Activated CD4-positive, CD25-positive, alpha-beta regulatory T cell treated with anti-CD3 and anti-CD28 coated beads, Interleukin-2, amount 50 U/mL, for 72 hours (primary cell): Measurements from ENCODE around the gene MLIP.
"Not testable (repeated sequence)": the region's sequence is repeated elsewhere in the genome, so short reads cannot be mapped to it uniquely, and the experiment has no call there.

Source experiments
- DNase-seq: peaks from one replicate; pipeline ENCODE4 v3.0.0; 2021

The MLIP gene, protein sequence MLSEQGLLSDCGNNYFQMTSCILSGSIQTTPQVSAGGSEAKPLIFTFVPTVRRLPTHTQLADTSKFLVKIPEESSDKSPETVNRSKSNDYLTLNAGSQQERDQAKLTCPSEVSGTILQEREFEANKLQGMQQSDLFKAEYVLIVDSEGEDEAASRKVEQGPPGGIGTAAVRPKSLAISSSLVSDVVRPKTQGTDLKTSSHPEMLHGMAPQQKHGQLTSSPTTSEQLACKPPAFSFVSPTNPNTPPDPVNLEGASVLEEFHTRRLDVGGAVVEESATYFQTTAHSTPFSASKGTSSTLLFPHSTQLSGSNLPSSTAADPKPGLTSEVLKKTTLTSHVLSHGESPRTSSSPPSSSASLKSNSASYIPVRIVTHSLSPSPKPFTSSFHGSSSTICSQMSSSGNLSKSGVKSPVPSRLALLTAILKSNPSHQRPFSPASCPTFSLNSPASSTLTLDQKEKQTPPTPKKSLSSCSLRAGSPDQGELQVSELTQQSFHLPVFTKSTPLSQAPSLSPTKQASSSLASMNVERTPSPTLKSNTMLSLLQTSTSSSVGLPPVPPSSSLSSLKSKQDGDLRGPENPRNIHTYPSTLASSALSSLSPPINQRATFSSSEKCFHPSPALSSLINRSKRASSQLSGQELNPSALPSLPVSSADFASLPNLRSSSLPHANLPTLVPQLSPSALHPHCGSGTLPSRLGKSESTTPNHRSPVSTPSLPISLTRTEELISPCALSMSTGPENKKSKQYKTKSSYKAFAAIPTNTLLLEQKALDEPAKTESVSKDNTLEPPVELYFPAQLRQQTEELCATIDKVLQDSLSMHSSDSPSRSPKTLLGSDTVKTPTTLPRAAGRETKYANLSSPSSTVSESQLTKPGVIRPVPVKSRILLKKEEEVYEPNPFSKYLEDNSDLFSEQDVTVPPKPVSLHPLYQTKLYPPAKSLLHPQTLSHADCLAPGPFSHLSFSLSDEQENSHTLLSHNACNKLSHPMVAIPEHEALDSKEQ

DNA sequence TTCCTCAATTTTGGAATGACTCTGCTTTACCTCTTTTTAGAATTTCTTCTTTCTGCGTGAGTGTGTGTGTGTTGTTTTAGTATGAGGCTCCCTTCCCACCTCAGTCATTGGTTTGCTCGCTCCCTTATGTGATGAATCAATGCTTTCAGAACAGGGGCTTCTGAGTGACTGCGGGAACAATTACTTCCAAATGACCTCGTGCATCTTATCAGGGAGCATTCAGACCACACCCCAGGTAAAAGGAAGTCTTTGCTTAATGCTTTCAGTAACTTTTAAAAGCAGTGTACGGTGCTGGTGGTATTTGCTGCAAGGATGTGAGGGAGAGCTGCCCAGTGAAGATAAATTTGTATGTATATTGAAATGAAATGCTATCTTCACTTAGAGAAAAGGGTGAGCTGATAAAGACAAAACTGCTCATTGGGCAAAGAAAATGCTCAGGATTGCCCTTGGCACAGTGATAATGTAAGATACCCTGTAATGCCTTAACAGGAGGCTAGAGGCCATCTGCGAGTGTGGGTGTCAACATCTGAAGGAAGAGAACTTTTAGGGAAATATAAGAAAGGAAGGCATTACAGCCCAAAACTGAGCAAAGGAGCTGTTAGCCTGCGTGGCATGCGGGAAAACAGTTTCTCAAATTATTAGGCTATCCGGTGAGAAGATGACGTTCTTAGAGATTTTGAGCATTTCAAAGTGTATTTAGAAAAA, at the start of gene MLIP:
Gene MLIP, plus strand, starts transcription at position 103 of the 705 bp plus-strand sequence. Its CDS starts 37 bp downstream, at position 140.
- DNase-seq: no peak

DNA sequence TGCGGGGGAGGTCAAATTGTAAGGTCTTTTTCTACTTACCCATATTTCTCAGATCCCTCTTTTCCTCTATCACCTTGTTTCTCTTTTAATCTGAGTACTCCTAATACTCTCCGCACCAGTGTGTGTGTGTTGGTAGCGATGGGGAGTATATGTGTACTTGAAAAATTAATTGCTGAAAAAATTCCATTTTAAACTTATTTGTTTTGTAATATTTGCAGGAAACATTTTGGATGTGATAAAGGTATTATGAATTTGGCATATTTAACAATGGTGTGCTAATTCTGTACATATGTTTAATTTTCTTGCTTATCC, 48.1 kb upstream of the MLIP start:
- DNase-seq: no peak

DNA sequence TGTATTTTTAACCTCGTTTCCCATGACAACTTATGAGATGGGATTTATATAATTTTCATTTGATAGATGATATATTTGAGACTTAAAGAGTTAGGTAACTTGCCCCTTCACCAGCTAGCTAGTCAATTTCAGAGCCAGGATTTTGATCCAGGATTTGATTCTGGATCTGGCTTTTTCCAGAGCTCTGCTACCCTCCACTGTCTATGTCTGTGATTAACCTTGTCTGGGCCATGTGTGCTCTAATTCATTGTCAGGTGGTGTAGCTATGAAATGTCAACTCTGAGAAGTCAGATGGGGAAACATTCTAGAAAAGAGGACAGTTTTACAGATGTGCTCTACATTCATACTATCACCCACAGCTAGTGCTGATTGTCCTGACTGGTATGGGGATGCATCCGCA, 42.5 kb upstream of the MLIP start:
- no peak for DNase-seq

DNA sequence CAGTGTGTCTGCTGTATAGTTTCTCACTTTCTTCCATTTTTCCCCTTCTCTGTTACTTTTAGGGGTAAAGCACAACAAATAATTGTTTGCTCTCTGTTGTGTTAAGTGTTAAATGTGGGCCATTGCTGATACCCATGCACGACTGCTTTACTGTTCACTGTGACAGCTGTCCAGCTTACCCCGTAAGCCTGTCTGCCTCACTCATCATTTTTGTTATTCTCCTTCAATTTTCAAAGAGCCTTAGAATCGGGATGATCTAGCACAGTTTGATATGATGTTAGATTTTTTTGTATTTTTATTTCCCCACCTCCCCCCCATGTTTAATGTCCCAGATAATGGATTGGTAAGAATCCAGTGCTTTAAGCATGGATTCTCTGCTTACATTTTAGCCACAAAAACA, 41.2 kb upstream of the MLIP start:
- DNase-seq: no peak

DNA sequence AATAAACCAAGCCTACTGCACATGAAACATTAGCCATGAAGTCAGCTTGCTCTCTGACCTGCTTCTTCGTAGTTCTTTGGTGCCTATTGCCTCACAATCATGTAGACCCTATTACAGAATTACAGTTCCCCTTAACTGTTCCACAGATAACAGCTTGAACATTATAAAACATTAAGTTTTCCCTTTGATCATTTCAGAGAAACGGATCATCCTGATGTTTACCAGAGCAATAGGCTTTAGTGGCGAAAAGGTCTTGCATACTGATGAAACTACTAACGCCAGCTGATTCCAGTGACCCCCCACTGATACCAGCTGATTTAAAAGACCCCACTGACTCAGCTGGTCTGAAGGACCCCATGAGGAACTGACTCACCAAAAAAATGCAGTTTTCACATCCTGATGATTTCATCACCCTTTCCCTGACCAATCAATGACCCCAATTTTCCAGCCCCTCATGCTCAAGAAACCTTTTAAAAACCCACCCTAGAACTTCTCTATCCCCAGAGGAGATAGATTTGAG, 39.4 kb upstream of the MLIP start:
- DNase-seq: no peak

DNA sequence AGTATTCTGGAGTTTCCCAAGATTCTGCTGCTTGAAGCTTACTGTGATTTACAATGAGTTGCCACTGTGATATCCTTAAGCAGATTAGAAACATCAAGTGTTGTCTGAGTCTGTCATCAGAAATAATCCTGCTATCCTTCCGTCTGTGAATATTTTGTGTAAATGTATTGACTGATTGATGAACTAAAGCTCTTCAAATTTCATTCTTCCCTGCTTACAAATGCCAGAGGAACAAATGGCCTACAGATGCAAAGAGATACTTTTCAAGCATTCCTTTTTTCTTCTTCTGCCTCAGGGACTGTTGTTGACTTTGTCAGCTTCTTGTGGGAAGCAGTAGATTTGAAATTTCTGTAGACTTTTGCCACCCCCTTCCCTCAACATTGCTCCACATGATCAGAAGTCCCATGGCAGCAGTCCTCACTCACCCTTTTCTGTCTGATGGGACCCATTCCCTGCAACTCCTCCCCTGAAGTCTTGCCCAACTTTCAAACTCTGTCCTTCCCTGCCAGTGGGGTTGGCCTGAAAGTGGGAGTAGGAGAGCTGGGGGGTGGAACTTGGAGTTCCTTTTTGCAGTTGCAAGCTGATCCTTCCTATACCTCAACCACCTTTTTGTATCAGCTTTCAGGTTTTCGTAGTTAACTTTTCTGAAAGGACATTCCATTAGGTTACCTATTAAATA, 38.5 kb upstream of the MLIP start:
- DNase-seq: no peak

DNA sequence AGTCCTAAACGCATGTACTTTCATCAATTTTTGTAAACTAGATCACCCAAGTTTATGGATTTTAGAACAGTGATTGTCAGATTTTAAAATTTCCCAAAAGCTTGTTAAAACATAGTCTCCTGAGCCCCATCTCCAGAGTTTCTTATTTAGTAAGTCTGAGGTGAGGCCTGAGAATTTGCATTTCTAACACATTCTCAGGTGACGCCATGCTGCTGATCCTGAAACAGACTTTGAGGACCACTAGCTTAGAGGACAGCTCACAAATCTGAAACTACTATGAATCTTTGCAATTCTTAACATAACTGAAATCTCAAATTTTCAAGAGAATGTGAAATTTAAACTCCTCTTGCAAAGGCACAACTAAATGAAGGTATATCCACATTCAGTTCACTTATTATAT, 37.8 kb upstream of the MLIP start:
- DNase-seq: no peak

DNA sequence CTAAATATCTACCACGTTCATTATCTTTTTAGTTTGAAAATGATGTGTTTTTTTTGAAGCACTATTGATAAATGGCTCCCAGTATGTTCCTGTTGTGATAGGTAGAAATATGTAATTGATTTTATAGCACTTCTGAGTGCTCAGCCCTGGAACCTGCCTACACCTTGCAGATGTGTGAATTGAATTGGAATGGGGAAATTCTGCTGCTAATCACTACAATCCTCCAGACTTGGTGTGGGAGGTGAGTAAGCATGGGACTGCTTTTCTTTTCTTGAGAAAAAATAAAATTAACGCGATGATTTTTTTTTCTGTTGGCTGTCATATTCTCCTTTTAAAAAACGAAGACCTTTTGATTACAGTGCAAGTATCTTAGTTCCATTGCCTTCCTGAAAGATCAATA, 37.1 kb upstream of the MLIP start:
- DNase-seq: no peak

DNA sequence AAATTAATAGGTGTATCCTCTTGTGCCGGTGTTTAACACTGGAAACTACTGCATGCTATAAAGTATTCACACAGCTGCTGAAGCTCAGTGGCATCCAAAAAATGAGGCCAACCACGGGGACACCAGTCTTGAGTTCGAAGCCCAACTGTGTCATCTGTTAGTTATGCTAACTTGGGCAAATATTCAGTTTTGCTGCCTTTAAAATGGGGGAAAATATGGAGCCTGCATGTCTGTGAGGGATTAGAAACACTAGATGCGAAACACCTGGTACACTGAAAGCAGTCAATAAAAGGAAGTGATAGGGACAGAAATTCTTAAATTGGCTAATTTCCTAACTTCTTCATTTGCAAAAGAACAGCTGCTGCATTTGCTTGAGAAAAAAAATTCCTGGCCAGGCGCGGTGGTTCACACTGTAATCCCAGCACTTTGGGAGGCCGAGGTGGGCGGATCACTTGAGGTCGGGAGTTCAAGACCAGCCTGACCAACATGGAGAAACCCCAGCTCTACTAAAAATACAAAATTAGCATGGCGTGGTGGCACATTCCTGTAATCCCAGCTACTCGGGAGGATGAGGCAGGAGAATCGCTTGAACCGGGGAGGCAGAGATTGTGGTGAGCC, 36.6 kb upstream of the MLIP start:
- DNase-seq: no peak

DNA sequence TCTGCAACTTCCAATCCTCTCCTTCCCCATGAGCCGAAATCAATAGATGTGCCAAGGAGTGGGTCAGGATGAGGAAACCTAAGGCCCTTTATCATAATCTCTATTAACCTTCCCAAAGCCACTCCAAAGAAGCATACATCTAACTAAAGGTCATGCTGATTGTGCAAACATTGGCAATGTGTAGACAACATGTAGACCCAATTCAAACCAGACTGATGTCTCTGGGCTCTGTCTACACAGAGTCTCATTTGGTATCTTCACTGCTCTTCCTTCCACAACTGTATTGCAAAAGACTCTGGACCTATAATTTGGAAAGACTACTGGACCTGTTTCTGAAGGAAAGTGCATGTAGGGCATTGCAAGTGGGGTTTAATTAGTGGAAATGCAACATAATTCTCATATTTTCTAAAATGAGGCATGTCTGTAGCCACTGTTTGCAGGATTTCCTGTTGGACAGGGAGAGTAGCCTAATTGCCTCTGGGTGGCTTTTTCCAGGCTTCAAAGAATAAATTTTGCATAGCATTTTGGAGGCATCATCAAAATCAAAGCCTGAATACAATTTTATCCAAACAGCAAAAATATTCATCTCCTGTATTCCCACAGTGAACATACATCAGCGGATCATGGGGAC, 35.0 kb upstream of the MLIP start:
- no peak for DNase-seq

DNA sequence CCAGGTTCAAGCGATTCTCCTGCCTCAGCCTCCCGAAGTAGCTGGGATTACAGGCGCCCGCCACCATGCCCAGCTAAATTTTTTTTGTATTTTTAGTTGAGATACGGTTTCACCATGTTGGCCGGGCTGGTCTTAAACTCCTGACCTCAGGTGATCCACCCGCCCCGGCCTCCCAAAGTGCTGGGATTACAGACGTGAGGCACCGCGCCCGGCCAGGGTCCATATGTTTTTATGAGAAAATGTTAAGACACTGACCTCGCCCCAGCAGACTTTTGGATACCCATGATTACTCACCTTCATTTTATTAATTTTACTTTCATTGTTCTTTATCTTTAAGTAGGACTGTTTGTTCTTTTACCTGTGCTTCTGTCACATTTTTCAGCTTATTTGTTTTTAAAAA, 29.7 kb upstream of the MLIP start:
- not testable (repeated sequence) for DNase-seq

DNA sequence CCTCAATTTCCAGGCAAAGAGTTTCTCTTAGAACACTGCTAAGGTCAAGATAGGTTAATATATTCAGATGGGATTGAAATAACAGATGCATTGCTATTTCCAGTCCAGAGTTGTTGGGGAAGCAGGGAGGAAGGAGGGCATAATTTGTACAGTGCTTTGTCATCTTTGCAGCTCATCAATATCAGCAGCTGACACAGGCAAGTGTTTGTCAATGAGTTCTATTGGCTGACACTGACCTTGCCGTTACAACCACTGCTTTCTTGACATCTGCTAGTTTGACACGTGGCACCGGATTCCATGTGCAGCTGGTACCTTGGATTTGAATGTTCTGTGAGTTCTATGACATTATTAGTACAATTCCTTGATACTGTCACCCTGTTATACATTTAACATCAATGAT, 28.0 kb upstream of the MLIP start:
- no peak for DNase-seq

DNA sequence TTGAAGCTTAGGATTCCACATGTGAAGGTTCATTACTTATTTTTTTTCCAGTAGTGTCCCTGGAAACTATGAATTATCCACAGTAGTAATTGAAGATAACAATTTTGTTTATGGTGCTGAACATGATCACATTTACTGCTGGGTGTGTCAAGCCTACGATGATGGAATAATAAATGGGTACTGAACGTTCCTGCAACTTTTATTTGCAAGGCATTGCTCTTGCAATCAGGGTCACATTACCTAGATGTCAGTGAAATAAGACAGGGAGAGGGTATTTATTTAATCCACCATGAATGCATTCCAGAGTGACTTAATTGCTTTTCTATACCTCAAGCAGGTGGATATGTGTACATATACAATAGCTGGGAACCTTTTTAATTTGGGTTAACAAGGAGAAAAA, 27.0 kb upstream of the MLIP start:
- DNase-seq: no peak

DNA sequence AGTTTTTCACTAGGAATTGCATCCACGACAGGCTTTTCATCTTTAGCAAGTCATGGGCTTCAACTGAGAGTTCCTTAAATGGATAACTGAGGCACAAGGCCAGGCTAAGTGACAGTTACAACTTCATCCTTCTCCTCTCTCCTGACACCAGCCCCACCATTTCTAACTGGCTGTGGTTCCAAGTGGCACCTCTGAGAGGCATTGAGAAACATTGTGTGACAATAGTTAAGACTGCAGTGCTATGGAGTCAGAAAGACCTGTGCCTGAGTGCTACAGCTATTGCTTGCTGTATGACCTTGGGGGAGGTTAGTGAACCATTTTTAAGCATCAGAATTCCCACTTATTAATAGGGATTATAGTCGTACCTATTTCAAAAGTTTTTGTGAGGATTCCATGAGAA, 26.2 kb upstream of the MLIP start:
- no peak for DNase-seq

DNA sequence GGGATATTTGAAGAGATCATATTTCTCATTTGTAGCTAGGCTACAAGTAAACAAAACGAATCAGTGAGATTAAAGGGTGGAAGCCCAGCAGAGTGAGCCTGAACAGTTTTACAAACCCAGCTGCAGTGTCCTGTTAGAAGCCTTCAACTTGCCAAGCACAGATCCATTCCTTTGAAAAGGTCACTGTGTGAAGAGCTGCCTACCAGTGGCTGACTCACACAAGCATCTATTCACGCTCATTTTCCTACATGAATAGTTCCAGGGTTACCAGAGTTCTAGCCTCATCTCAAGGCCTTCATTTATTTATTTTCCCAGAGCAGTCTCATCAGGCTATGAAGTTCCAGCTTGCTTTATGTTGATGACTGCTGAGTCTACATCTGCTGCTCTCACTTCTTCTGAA, 25.7 kb upstream of the MLIP start:
- DNase-seq: no peak

DNA sequence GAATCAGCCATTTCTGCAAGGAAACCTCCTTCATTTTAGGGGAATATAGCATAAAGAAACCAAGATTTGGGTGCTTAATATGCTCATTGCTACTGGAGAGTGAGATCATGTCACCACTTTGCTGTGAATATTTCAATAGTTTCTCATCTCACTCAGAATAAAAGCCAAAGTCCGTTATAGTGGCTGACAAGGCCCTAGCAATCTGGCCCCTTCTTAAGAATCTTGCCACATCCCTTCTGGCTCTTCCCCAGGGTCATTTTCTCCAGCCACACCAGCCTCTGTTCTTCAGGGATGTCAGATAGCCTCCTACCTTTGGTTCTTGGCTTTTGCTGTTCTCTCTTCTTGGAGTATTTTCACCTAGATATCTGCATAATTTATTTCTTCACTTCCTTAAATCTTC, 24.8 kb upstream of the MLIP start:
- DNase-seq: no peak

DNA sequence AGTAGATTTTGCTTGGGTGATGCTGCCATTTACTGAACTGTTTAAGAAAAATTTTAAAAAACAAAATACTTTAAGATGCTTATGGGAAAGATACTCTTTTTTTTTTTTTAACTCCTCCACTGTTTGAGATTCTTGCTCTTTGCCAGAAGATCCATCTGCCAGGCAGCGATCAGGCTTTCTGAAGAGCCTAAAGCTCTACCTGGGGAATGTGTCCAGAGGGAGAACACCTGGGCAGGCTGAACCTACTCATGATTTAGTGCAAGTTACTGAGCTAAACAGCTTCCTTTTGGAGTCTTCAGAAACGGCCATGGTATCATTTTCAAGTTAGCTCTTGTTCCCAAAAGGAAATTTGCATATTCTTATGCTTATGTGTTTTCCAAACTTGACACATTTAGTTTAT, 23.5 kb upstream of the MLIP start:
- no peak for DNase-seq

DNA sequence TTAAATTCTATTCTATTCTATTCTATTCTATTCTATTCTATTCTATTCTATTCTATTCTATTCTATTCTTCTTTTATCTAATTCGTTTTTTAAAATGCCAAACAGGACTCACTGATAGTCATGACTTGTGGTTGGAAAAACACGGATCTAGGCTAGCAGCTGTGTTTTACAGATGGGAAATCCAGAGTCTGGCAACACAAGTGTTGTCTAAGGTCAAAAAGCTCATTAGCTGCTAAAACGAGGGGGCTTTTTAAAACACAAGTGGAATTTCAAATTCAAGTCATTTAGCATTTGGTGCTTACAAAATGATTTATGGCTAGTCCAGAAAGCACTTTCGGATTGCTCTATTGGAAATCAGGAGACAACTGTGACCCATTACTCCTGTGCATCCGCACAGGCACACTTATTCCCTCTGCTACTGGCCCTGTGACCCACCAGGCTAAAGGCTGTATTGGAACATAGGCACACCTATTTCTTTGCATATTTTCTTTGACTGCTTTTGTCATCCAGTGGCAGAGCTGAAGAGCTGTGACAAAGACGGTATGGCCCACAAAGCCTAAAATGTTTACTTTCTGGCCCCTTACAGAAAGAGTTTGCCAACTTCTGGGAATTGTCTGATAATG, 17.8 kb upstream of the MLIP start:
- DNase-seq: no peak

DNA sequence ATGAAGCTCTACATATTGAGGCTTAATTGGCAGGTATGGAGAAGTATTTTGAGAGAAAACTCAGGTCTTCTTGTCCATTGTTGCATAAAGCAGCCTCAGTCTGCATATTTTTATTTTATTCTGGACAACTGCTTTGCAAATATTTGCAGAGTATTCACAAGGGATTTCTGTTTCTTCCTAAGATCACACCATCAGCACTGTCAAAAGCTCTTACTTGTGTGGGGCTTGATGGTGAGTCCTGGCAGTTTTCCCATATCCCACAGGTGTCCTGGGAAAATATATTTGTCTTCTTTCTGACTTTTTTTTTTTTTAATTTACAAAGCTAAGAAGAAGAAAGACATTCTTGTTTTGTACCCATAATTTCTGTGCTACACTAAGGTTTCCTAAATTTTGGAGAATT, 16.9 kb upstream of the MLIP start:
- DNase-seq: no peak

DNA sequence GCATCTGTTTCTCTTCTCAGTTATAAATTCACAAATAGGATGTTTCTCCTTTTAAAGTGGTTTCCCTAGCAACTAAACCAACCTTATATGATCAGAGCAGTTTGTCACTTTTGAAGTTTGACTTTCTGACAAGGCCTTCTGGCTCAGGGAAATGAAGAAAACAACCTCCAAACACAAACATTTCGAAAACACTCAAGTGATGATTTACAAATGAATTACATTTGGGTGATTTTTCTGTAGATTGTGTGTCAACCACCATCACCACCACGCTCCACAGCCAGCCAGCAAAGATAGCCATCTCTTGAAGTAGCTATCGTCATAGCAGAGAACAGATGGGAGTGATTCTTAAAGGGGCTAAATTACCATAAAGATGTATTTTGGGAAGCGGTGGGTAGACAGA, 16.5 kb upstream of the MLIP start:
- DNase-seq: no peak

DNA sequence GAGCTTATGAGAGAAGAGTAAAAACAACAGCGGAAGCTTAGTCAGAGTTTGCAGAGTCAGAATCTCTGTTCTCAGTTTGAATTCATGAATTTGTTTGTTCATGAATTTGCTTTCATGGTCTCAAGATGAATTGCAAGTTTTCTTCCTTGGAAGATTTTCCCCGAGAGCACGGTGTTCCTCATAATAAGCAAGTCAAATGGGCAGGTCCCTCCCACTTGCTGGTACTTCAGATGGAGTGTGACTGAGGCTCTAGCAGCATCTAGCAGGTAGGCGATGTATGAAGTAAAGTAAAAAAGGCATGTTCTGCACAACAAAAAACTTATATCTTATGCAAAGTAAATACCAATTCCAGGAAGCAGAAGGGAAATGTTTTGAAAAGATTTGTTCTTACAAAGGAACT, 15.5 kb upstream of the MLIP start:
- no peak for DNase-seq
